ENCODE results near the gene UBALD1. TPM values are rescaled to one million over a fixed set of nuclear protein-coding genes. Genes with fewer than 3 reads are reported as not detected.
"Not testable (repeated sequence)": the region's sequence is repeated elsewhere in the genome, so short reads cannot be mapped to it uniquely, and the experiment has no call there.

UBALD1 gene
- total and polyA plus RNA-seq, 9 donors, result 0.43 to 39.5 (median 21.4) TPM

DNA sequence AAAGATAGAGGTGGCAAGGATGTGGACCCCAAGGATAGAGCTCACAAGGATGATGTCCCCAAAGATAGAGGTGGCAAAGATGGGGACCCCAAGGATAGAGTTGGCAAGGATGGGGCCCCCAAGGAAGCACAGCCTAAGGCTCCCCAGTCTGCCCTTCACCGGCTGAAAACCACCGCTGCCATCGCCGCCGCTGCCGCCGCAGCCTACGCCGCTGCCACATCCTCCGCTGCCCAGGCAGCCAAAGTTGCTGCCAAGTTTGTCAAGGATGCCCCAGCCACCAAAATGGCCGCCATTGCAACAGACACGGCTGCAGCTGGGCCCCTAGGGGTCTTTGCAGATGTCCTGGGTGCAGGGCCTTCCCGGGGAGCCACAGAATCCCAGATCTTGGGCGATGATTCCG lies 38.7 kb downstream of the UBALD1 start:
- H3K36me3 ChIP-seq, result no peaks in the 10 kb centered on the region
- DNase-seq, result no peak
- H3K27ac ChIP-seq, result no peak overlapping the region
- H3K27me3 ChIP-seq, result no peaks in the 10 kb centered on the region
- 95 to 97% (median 97%) methylated on average over 15 of the region's 15 CpGs for WGBS, 3 donors
- TF ChIP-seq EP300 (IDR thresholded peaks at IDR 0.05), result no peak
- no peak for TF ChIP-seq POLR2A (IDR thresholded peaks at IDR 0.05)
- TF ChIP-seq, protein P1, sequence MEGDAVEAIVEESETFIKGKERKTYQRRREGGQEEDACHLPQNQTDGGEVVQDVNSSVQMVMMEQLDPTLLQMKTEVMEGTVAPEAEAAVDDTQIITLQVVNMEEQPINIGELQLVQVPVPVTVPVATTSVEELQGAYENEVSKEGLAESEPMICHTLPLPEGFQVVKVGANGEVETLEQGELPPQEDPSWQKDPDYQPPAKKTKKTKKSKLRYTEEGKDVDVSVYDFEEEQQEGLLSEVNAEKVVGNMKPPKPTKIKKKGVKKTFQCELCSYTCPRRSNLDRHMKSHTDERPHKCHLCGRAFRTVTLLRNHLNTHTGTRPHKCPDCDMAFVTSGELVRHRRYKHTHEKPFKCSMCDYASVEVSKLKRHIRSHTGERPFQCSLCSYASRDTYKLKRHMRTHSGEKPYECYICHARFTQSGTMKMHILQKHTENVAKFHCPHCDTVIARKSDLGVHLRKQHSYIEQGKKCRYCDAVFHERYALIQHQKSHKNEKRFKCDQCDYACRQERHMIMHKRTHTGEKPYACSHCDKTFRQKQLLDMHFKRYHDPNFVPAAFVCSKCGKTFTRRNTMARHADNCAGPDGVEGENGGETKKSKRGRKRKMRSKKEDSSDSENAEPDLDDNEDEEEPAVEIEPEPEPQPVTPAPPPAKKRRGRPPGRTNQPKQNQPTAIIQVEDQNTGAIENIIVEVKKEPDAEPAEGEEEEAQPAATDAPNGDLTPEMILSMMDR (IDR thresholded peaks at IDR 0.05), result no peak
- H3K9me3 ChIP-seq, result no peaks in the 10 kb centered on the region
- no peaks in the 10 kb centered on the region for H3K4me1 ChIP-seq (ENCODE audit: insufficient read depth)
- no peak overlapping the region for H3K4me3 ChIP-seq
- intact Hi-C loops (cut with DNase I), result no loop called here

DNA sequence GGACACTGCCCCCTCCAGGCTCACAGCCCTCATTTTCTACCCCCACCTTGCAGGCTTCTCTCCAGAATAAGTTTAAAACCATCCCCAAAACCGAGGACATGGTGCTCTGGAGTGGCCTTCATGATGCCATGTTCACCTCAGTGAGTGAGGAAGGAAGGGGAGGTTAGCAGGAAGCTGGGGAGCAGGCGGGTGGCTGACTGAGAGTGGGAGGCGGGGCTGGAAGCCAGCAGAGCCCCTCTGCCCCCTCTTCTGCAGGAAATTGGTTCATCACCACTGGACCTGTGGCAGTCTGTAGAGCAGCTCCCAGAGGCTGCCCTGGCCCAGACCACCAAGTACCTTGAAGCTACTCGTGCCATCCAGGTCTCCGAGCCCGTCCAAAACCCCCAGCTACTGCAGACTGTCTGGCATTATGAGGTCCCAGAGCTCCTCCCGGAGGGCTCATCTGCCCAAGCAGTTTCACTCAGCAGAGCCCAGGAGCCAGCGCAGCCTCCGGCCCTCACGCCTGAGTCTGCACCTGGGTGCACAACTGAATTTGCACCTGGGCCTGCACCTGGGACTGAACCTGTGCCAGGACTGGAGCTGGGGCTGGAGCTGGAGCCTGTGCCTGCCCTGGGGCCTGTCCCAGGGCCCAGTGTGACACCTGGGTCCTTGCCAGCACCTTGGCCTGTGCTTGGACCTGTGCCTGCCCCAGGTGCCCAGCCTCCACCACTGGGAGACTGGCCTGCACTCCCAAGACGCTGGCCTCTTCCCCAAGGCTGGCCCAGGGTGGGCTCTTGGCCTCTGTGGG lies 39.6 kb downstream of the UBALD1 start:
- H3K27ac ChIP-seq, result no peak overlapping the region
- H3K27me3 ChIP-seq, result no peaks in the 10 kb centered on the region
- intact Hi-C loops (cut with DNase I), result no loop called here
- H3K36me3 ChIP-seq, result no peaks in the 10 kb centered on the region
- H3K9me3 ChIP-seq, result no peaks in the 10 kb centered on the region
- H3K4me1 ChIP-seq (ENCODE audit: insufficient read depth), result no peaks in the 10 kb centered on the region
- no peak for DNase-seq
- no peak overlapping the region for H3K4me3 ChIP-seq
- TF ChIP-seq, protein P1 (IDR thresholded peaks at IDR 0.05), result no peak
- TF ChIP-seq POLR2A (IDR thresholded peaks at IDR 0.05) (no peak), EP300 (IDR thresholded peaks at IDR 0.05) (no peak)
- 81 to 83% (median 82%) methylated on average over 8 to 11 of the region's 11 CpGs for WGBS, 3 donors

DNA sequence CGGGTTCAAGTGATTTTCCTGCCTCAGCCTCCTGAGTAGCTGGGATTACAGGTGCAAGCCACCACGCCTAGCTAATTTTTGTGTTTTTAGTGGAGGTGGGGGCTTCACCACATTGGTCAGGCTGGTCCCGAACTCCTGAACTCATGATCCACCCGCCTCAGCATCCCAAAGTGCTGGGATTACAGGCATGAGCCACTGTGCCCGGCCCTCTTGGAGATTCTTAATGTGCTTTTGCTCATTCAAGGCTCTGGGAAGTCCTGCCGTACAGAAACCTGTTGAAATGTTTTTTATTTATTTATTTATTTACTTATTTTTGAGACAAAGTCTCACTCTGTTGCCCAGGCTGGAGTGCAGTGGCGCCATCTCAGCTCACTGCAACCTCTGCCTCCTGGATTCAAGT lies 40.8 kb downstream of the UBALD1 start:
- DNase-seq; intact Hi-C loops (cut with DNase I); H3K9me3 ChIP-seq; H3K27ac ChIP-seq; H3K27me3 ChIP-seq; H3K4me1 ChIP-seq (ENCODE audit: insufficient read depth); H3K4me3 ChIP-seq; H3K36me3 ChIP-seq: not testable (repeated sequence)
- WGBS, 3 donors, result 79 to 83% (median 80%) methylated on average over 7 of the region's 7 CpGs

GRCh38 chr16:4572715-4573114 lies 42.0 kb downstream of the UBALD1 start:
- TF ChIP-seq EP300 (IDR thresholded peaks at IDR 0.05) (no peak), POLR2A (IDR thresholded peaks at IDR 0.05) (no peak)
- TF ChIP-seq, protein P1 (IDR thresholded peaks at IDR 0.05), result no peak
- Histone ChIP-seq H3K4me3 (no peak overlapping the region), H3K27me3 (no peaks in the 10 kb centered on the region), H3K9me3 (no peaks in the 10 kb centered on the region), H3K27ac (no peak overlapping the region), H3K36me3 (no peaks in the 10 kb centered on the region), H3K4me1 (ENCODE audit: insufficient read depth) (no peaks in the 10 kb centered on the region)
- WGBS, 3 donors, result 26 to 44% (median 37%) methylated on average over 4 of the region's 4 CpGs
- DNase-seq, result peak in 1 of 5 donors; percentile 24
- intact Hi-C loops (cut with DNase I), result no loop called here

GRCh38 chr16:4570688-4571321 lies 43.9 kb downstream of the UBALD1 start:
- no peak for DNase-seq
- intact Hi-C loops (cut with DNase I), result no loop called here
- 79 to 82% (median 80%) methylated on average over 15 of the region's 15 CpGs for WGBS, 3 donors

More at GRCh38 chr16:4570688-4571321, 43.9 kb downstream of the UBALD1 start:
- Histone ChIP-seq H3K36me3 (no peaks in the 10 kb centered on the region), H3K4me1 (ENCODE audit: insufficient read depth) (no peaks in the 10 kb centered on the region), H3K9me3 (no peaks in the 10 kb centered on the region), H3K27me3 (no peaks in the 10 kb centered on the region), H3K4me3 (no peak overlapping the region), H3K27ac (no peak overlapping the region)
- TF ChIP-seq EP300 (IDR thresholded peaks at IDR 0.05) (no peak), POLR2A (IDR thresholded peaks at IDR 0.05) (no peak)
- TF ChIP-seq, protein P1 (IDR thresholded peaks at IDR 0.05), result no peak
